Activated effector memory CD4-positive, alpha-beta T cell treated with anti-CD3 and anti-CD28 coated beads, Interleukin-2, amount 50 U/mL, for 16 hours (primary cell): ENCODE data around the gene ZBTB20.

Experiments used
- DNase-seq: peaks from one replicate; pipeline ENCODE4 v3.0.0-alpha.2; 2020

ZBTB20 gene

DNA sequence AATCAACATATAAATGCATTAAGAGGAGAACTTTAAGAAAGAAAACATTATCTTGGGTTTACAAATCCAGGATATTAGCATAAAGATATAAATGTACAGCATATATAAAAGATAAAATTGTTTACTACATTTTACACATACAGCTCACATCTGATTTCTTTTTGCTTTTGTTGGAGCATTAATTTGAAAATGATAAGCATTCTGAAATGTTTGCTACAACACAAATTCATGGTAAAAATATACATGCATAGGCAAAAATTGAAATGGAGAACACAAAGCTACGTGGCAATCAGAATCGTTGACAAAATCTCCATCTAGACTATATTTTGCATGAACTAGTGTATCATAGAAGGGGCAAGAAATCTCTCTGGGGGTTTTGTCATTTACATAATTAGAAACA lies 694.2 kb downstream of the ZBTB20 start:
- no peak for DNase-seq

GRCh38 chr3:114452256-114452655 lies 694.8 kb downstream of the ZBTB20 start:
- DNase-seq: no peak

- no peak for DNase-seq
Observed at GRCh38 chr3:114451561-114452018, 695.5 kb downstream of the ZBTB20 start.

- no peak for DNase-seq
Observed at GRCh38 chr3:114451051-114451451, 696.0 kb downstream of the ZBTB20 start.

GRCh38 chr3:114450008-114450596 lies 697.0 kb downstream of the ZBTB20 start:
- DNase-seq: no peak

- no peak for DNase-seq
Observed at GRCh38 chr3:114449271-114450007, 697.6 kb downstream of the ZBTB20 start.

DNA sequence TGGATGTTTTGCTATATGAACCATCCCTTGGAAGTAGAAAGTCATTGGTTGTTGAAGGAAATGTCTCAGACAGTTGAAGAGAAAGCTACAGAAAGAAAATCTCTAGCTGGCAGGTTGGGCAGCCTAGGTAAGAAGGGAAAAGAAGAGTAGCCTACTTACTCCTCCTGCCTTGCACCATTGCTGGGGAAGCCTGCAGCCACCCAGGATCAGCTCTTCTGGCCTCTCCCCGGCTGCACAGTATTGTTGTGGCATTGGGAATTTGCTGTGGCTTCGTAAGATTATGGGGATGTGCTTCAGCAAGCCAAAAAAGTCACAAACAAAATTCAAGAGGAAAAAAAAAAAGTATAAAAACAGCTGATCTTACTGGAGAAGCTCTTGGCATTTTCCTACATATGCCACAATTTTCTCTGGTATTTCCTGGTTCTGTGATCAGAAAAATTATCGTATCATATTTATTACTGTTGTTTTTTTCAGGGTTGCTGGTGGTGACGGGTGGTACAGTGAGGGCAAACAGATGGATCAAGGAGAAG lies 699.1 kb downstream of the ZBTB20 start:
- DNase-seq: no peak

DNA sequence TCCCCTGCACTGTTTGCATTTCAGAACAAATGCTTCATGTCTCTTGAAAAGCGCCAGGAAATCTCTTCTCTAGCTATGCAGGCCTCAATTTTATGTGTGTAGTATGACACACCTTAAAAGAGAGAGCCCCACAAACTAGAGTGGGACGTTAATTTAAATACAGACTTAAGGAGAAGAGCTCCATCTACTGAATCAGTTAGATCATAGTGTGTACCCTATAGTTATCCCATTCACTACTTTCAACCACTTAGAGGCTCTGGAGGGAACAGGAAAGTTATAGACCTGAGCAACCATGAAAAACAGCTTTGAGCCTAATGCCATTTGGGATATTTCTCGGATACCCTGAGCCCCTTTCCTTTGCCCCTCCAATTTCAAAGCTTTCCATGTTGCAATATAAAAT lies 699.5 kb downstream of the ZBTB20 start:
- DNase-seq: no peak

GRCh38 chr3:114446600-114446999 lies 700.5 kb downstream of the ZBTB20 start:
- no peak for DNase-seq

GRCh38 chr3:114445233-114445632 lies 701.9 kb downstream of the ZBTB20 start:
- DNase-seq: no peak

DNA sequence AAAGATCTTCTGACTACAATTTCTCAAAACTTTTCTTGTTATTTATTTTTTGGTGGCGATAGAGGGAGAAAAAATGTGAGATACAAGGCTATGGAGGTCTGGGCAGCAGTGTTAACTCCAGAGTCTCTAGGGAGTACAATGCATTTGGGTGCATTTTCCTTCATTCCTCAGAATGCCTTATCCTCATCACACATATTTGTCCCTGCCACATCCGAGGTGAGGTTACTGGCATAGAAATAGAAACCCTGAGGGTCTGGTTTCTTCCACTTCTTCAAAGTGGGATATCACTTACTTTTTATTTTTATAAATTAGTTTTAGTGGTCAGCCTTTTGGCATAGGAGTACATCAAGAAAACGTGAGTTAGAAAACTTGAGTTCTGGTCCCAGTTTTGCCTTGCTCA lies 702.9 kb downstream of the ZBTB20 start:
- no peak for DNase-seq

- no peak for DNase-seq
Observed at GRCh38 chr3:114442246-114442645, 704.8 kb downstream of the ZBTB20 start.

GRCh38 chr3:114441386-114441785 lies 705.7 kb downstream of the ZBTB20 start:
- DNase-seq: no peak

- no peak for DNase-seq
Observed at GRCh38 chr3:114440700-114441099, 706.4 kb downstream of the ZBTB20 start.

DNA sequence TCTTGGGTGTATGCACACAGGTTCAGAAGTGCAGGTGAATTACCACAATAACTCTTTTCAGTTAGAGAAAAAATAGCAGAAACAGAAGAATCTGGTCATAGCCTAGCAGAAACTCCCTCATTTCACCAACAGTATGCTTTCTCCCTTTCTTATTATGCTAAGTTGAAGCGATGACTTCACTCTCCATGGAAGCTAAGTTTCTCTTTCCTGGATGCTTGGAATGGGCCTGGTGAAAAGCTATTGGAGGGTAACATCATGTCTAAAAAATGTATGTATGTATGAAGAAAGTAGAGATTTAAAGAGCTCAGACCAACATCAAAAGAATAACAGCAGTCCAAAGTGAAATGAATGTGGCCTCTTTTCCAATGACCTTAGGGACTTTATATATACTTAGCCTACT lies 707.8 kb downstream of the ZBTB20 start:
- no peak for DNase-seq

DNA sequence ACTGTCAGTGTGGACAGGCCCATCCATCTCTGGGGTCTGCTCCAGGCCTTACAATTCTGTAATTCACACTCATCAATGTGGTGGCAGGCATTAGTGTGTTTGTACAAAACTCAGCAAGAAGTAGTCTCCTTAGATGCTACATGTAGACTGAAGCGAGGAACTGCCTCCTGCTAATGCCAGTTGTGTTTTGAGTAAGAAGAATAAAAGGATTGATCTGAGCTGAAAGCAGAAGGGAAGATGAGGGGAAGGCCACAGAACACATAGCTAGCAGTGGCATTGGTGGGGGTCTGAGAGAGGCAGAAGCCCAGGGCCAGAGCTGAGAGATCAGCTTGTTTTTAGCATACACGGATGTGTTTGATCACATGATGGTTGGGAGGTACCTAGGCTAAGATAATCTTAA lies 709.2 kb downstream of the ZBTB20 start:
- DNase-seq: no peak

DNA sequence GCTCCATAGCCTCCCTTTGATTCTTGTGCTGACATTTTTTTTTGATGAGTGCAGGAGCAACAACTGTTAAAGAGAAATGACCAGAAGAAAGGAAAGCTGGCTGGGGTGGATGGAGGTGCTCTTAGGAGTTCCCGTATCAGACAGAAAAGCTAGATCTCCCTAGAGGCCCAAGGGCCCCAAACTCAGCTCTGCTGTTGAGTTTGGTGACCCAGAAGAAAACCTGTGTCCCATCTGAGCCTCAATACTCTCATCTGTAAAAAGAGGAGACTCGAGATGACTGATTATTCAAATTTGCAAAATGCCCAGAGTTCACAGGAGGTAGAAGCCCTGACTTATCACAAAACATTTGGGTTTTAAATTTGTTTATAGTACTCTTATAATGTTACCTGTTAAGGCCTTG lies 710.9 kb downstream of the ZBTB20 start:
- DNase-seq: no peak

- no peak for DNase-seq
Observed at GRCh38 chr3:114435386-114436115, 711.5 kb downstream of the ZBTB20 start.

- DNase-seq: no peak
Observed at GRCh38 chr3:114432310-114432709, 714.8 kb downstream of the ZBTB20 start.

DNA sequence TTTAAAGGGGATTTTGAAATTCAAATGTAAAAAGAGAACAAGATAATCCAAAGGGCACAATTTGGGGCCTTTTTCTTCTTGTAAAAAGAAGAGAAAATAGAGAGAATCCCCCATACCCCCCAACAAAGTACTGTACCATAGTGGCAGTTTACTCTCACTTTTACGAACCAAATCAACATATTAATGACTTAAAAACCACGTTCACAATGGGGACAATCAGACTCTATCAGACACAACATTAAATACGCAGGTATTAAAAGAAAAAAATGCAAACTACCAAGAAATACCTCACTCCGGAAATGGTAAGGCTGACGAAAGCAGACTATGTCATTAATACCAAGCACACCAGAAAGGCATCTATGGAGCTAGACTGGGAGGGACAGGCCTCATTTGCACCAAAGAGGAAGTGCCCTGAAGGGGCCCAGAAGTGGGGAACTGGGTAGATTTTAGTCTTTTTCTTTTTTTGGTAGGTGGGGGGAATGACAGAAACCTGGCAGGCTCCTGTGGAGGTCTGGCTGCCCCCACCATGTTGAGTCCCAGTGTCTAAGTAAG lies 719.0 kb downstream of the ZBTB20 start:
- DNase-seq: no peak

- DNase-seq: no peak
Observed at GRCh38 chr3:114427285-114428043, 719.6 kb downstream of the ZBTB20 start.

GRCh38 chr3:114424337-114424736 lies 722.8 kb downstream of the ZBTB20 start:
- DNase-seq: no peak

- no peak for DNase-seq
Observed at GRCh38 chr3:114421204-114421603, 725.9 kb downstream of the ZBTB20 start.
